ENCODE results near the gene OLIG1. TPM values are rescaled to one million over a fixed set of nuclear protein-coding genes. Genes with fewer than 3 reads are reported as not detected.

Gene OLIG1
- polyA plus RNA-seq, 1 of the 3 experiments (the other 2 are of a cell fraction) = not detected

DNA sequence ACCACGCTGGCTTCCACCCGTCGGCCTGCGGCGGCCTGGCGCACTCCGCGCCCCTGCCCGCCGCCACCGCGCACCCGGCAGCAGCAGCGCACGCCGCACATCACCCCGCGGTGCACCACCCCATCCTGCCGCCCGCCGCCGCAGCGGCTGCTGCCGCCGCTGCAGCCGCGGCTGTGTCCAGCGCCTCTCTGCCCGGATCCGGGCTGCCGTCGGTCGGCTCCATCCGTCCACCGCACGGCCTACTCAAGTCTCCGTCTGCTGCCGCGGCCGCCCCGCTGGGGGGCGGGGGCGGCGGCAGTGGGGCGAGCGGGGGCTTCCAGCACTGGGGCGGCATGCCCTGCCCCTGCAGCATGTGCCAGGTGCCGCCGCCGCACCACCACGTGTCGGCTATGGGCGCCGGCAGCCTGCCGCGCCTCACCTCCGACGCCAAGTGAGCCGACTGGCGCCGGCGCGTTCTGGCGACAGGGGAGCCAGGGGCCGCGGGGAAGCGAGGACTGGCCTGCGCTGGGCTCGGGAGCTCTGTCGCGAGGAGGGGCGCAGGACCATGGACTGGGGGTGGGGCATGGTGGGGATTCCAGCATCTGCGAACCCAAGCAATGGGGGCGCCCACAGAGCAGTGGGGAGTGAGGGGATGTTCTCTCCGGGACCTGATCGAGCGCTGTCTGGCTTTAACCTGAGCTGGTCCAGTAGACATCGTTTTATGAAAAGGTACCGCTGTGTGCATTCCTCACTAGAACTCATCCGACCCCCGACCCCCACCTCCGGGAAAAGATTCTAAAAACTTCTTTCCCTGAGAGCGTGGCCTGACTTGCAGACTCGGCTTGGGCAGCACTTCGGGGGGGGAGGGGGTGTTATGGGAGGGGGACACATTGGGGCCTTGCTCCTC lies 42.3 kb upstream of the OLIG1 start:
- peak; percentile 50 for DNase-seq
- POLR2A ChIA-PET = no interaction called here
- Histone ChIP-seq H3K9me2 (no peaks in the 10 kb centered on the region), H3F3A (replicated peaks; ENCODE audit: insufficient read depth) (no peaks in the 10 kb centered on the region), H3K4me1 (ENCODE audit: control insufficient read depth in 1 of 2, insufficient read depth in 2 of 2, low read depth in 1 of 2, low read length in 1 of 2) (no peaks in the 10 kb centered on the region), H3K9me3 (no peaks in the 10 kb centered on the region), H3K79me2 (ENCODE audit: insufficient read depth) (no peaks in the 10 kb centered on the region), H3K27me3 (ENCODE audit: insufficient read depth) (peaks cover 98% of the 10 kb centered on the region), H2AFZ (ENCODE audit: low read depth) (no peak overlapping the region), H3K9ac (no peak overlapping the region), H3K27ac (ENCODE audit: low read depth in 2 of 2, low read length in 1 of 2) (no peak overlapping the region), H3K36me3 (replicated peaks in 1 of 2; ENCODE audit: control insufficient read depth in 1 of 2, insufficient read depth in 2 of 2, low read length in 1 of 2) (no peaks in the 10 kb centered on the region), H3K4me3 (ENCODE audit: low read depth in 2 of 2, low read length in 1 of 2) (no peak overlapping the region), H3K4me2 (no peak overlapping the region), H4K20me1 (ENCODE audit: insufficient read depth) (no peaks in the 10 kb centered on the region)
- WGBS (ENCODE audit: low lambda C conversion rate) = 22% methylated on average over 10 of the region's 85 CpGs
- TF ChIP-seq TCF12 (IDR thresholded peaks at IDR 0.05) (no peak), MEF2A (IDR thresholded peaks at IDR 0.05; ENCODE audit: borderline replicate concordance, low read depth) (no peak)
- CTCF ChIA-PET = no interaction called here

- CTCF ChIA-PET = no interaction called here
- Histone ChIP-seq H3K9me3 (no peaks in the 10 kb centered on the region), H3K4me1 (ENCODE audit: control insufficient read depth in 1 of 2, insufficient read depth in 2 of 2, low read depth in 1 of 2, low read length in 1 of 2) (no peaks in the 10 kb centered on the region), H3K4me2 (no peak overlapping the region), H3K27me3 (ENCODE audit: insufficient read depth) (peaks cover 96% of the 10 kb centered on the region), H3K9ac (no peak overlapping the region), H3K9me2 (no peaks in the 10 kb centered on the region), H4K20me1 (ENCODE audit: insufficient read depth) (no peaks in the 10 kb centered on the region), H3F3A (replicated peaks; ENCODE audit: insufficient read depth) (no peaks in the 10 kb centered on the region), H3K4me3 (ENCODE audit: low read depth in 2 of 2, low read length in 1 of 2) (no peak overlapping the region), H3K36me3 (replicated peaks in 1 of 2; ENCODE audit: control insufficient read depth in 1 of 2, insufficient read depth in 2 of 2, low read length in 1 of 2) (no peaks in the 10 kb centered on the region), H2AFZ (ENCODE audit: low read depth) (no peak overlapping the region), H3K27ac (ENCODE audit: low read depth in 2 of 2, low read length in 1 of 2) (no peak overlapping the region), H3K79me2 (ENCODE audit: insufficient read depth) (no peaks in the 10 kb centered on the region)
- DNase-seq = no peak
- WGBS (ENCODE audit: low lambda C conversion rate) = 8% methylated on average over 12 of the region's 15 CpGs
- POLR2A ChIA-PET = no interaction called here
- no peak for TF ChIP-seq FOSL2 (IDR thresholded peaks at IDR 0.05; ENCODE audit: borderline replicate concordance, low read depth)
- peak; percentile 21; the same call in 1 of the 2 replicates for TF ChIP-seq EZH2phosphoT487 (IDR thresholded peaks at IDR 0.05; ENCODE audit: borderline replicate concordance, low read depth)
These were observed 41.7 kb upstream of the OLIG1 start for GRCh38 chr21:33028287-33028670.

DNA sequence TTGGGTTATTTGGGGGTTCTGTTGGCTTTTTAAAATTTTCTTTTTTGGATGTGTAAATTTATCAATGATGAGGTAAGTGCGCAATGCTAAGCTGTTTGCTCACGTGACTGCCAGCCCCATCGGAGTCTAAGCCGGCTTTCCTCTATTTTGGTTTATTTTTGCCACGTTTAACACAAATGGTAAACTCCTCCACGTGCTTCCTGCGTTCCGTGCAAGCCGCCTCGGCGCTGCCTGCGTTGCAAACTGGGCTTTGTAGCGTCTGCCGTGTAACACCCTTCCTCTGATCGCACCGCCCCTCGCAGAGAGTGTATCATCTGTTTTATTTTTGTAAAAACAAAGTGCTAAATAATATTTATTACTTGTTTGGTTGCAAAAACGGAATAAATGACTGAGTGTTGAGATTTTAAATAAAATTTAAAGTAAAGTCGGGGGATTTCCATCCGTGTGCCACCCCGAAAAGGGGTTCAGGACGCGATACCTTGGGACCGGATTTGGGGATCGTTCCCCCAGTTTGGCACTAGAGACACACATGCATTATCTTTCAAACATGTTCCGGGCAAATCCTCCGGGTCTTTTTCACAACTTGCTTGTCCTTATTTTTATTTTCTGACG lies 41.1 kb upstream of the OLIG1 start:
- no peaks in the 10 kb centered on the region for H3K9me3 ChIP-seq
- H2AFZ ChIP-seq (ENCODE audit: low read depth) = no peak overlapping the region
- H3K4me1 ChIP-seq (ENCODE audit: control insufficient read depth in 1 of 2, insufficient read depth in 2 of 2, low read depth in 1 of 2, low read length in 1 of 2) = no peaks in the 10 kb centered on the region
- CTCF ChIA-PET = no interaction called here
- H4K20me1 ChIP-seq (ENCODE audit: insufficient read depth) = no peaks in the 10 kb centered on the region
- TF ChIP-seq FOXM1 (IDR thresholded peaks at IDR 0.05; ENCODE audit: low read depth) = no peak
- TF ChIP-seq, protein P1, sequence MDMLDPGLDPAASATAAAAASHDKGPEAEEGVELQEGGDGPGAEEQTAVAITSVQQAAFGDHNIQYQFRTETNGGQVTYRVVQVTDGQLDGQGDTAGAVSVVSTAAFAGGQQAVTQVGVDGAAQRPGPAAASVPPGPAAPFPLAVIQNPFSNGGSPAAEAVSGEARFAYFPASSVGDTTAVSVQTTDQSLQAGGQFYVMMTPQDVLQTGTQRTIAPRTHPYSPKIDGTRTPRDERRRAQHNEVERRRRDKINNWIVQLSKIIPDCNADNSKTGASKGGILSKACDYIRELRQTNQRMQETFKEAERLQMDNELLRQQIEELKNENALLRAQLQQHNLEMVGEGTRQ (IDR thresholded peaks at IDR 0.05; ENCODE audit: borderline replicate concordance, low read depth, low read length) = no peak
- H3K36me3 ChIP-seq (replicated peaks in 1 of 2; ENCODE audit: control insufficient read depth in 1 of 2, insufficient read depth in 2 of 2, low read length in 1 of 2) = no peaks in the 10 kb centered on the region
- peak overlapping the region; percentile 52; the same call in 1 of the 2 replicates for H3K4me2 ChIP-seq
- H3K9ac ChIP-seq = no peak overlapping the region
- H3F3A ChIP-seq (replicated peaks; ENCODE audit: insufficient read depth) = no peaks in the 10 kb centered on the region
- peaks cover 96% of the 10 kb centered on the region for H3K27me3 ChIP-seq (ENCODE audit: insufficient read depth)
- POLR2A ChIA-PET = no interaction called here
- 18% methylated on average over 28 of the region's 28 CpGs for WGBS (ENCODE audit: low lambda C conversion rate)
- H3K79me2 ChIP-seq (ENCODE audit: insufficient read depth) = no peaks in the 10 kb centered on the region
- no peaks in the 10 kb centered on the region for H3K9me2 ChIP-seq
- no peak for DNase-seq
- H3K4me3 ChIP-seq (ENCODE audit: low read depth in 2 of 2, low read length in 1 of 2) = no peak overlapping the region; a peak in 1 of 4 replicates
- no peak overlapping the region for H3K27ac ChIP-seq (ENCODE audit: low read depth in 2 of 2, low read length in 1 of 2)

All from SK-N-SH (cell line).